ENCODE measurements around the gene UBAP2L. TPM values are rescaled to one million over a fixed set of nuclear protein-coding genes. Genes with fewer than 3 reads are reported as not detected.

Gene UBAP2L
- 100 to 1,000 TPM; 198 to 224 TPM for total RNA-seq
- polyA plus RNA-seq (2013, experiment 1 of 2): 144 TPM
- 132 TPM for polyA plus RNA-seq (2013, experiment 2 of 2)
- long read RNA-seq, experiment 1, partial matches to known transcripts: 28 of 49 reads
- long read RNA-seq, experiment 1, other reads (novel, unspliced or antisense): 21 of 49 reads
- long read RNA-seq, experiment 2, transcript UBAP2L-203 (26 exons, 3,864 nt): minor isoform, 7 of 373 reads
- long read RNA-seq, experiment 2, transcript UBAP2L-207 (27 exons, 3,988 nt): major isoform, 34 of 373 reads
- long read RNA-seq, experiment 2, partial matches to known transcripts: 61 of 373 reads
- long read RNA-seq, experiment 2, other reads (novel, unspliced or antisense): 267 of 373 reads
- long read RNA-seq, experiment 3, partial matches to known transcripts: 29 of 162 reads
- long read RNA-seq, experiment 3, other reads (novel, unspliced or antisense): 127 of 162 reads
- long read RNA-seq, experiment 4, partial matches to known transcripts: 2 of 2 reads
- long read RNA-seq, experiment 4, other reads (novel, unspliced or antisense): 0 of 2 reads

DNA sequence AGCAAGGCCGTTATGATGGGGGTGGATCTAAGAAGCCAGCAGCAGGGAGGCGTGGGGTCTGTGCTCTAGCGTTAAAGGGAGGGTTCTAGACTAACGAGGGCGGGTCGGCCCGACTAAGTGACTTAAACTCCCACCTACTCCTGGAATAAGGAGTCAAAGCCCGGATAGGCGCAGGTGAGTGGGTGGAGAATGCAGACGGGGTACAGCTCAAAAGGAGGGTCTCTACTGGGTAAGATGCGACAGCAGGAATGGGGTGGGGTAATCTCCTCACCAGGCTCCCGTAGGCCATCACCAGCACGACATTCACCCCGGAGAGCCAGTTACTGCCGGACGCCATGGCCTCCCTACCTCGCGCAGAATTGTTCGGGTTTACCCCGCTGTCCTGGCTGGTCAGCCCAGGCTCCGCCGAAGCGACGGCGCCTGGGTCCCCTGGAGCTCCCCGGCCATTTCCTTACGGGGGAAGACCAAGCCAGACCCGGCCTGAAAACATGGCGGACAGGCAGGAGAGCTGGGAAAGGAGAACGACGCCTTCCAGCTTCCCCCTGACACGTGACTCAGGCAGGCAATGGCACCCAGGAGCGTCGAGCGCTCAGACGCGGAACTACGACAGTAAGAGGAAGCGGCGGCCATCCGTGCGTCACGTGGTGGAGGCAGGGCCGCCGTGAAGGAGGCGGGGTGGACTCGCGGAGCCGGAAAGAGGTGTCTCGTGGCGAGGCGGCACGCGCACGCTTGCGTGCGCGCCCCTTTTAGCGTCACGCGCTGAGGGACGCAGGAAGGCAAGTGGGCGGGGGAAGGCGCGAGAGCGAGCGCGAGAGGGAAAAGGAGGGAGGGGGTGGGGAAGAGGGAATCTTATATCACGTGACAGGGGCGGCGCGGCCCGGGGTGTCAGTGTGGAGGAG, at the start of gene UBAP2L:
Gene UBAP2L (plus strand): TSS at position 885 of the 899 bp plus-strand sequence. CDS start 4,169 bp downstream, outside the sequence.
- no peaks in the 10 kb centered on the region for H3K9me3 ChIP-seq (ENCODE audit: control insufficient read depth, low read length)
- peaks cover 38% of the 10 kb centered on the region for H3K36me3 ChIP-seq (ENCODE audit: control insufficient read depth, insufficient read depth, low read length)
- H3K36me3 Mint-ChIP-seq (ENCODE audit: low read depth): peaks cover 44% of the 10 kb centered on the region
- peak within 1 kb of the TSS; percentile 100 for H3K27ac Mint-ChIP-seq
- no peaks in the 10 kb centered on the region for H3K9me3 Mint-ChIP-seq
- peak; percentile 99 for DNase-seq
- peaks cover 33% of the 10 kb centered on the region for H3K4me1 Mint-ChIP-seq
- H3K4me1 ChIP-seq (ENCODE audit: control insufficient read depth, insufficient read depth, low read length): peaks cover 6% of the 10 kb centered on the region
- H3K27ac ChIP-seq (ENCODE audit: low read depth, low read length): peak within 1 kb of the TSS; percentile 93
- no peaks in the 10 kb centered on the region for H3K27me3 Mint-ChIP-seq (ENCODE audit: insufficient read depth)
- H3K27me3 ChIP-seq (ENCODE audit: control insufficient read depth, insufficient read depth, low read length, poor library complexity, severe bottlenecking): no peaks in the 10 kb centered on the region
- 0 to 2% methylated on average over 9 to 73 of the region's 73 CpGs for WGBS, 2 experiments (ENCODE audit: insufficient coverage in 1 of 2, insufficient read length in 1 of 2)
- H3K9ac ChIP-seq (ENCODE audit: extremely low read depth, low read length, poor library complexity, severe bottlenecking): peak within 1 kb of the TSS; percentile 99
- peak within 1 kb of the TSS; percentile 95 for H3K4me3 ChIP-seq (ENCODE audit: low read length)
- TF ChIP-seq CTCF (conservative IDR thresholded peaks at IDR 0.05): no peak
- peak within 1 kb of the TSS; percentile 98 for H3K4me3 Mint-ChIP-seq

DNA sequence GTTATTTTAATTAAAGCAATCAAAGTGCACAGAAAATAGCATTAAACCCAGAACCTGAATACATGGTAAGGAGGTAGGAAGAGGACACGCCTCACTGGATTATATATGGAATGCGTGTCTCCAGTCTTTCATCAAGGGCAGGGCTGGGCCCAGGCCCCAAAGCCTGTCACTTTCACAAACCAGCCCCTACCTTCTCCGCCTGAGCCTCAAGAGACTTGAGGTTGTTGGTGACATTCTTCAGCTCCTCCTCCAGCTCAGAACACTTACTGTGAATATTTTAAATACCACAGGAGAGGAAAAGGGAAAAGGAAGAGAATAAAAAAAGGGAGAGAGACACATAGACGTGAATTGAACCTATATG, 49.6 kb upstream of the UBAP2L start:
- H3K9ac ChIP-seq (ENCODE audit: extremely low read depth, low read length, poor library complexity, severe bottlenecking): no peak overlapping the region
- DNase-seq: no peak
- no peaks in the 10 kb centered on the region for H3K4me1 ChIP-seq (ENCODE audit: control insufficient read depth, insufficient read depth, low read length)
- H3K27ac ChIP-seq (ENCODE audit: low read depth, low read length): no peak overlapping the region
- no peaks in the 10 kb centered on the region for H3K4me1 Mint-ChIP-seq
- no peaks in the 10 kb centered on the region for H3K27me3 Mint-ChIP-seq (ENCODE audit: insufficient read depth)
- H3K9me3 ChIP-seq (ENCODE audit: control insufficient read depth, low read length): no peaks in the 10 kb centered on the region
- H3K4me3 Mint-ChIP-seq: no peak overlapping the region
- peaks cover 87% of the 10 kb centered on the region for H3K36me3 ChIP-seq (ENCODE audit: control insufficient read depth, insufficient read depth, low read length)
- H3K9me3 Mint-ChIP-seq: no peaks in the 10 kb centered on the region
- H3K27ac Mint-ChIP-seq: no peak overlapping the region
- H3K36me3 Mint-ChIP-seq (ENCODE audit: low read depth): peaks cover 80% of the 10 kb centered on the region
- H3K27me3 ChIP-seq (ENCODE audit: control insufficient read depth, insufficient read depth, low read length, poor library complexity, severe bottlenecking): no peaks in the 10 kb centered on the region
- no peak for TF ChIP-seq CTCF (conservative IDR thresholded peaks at IDR 0.05)
- no peak overlapping the region for H3K4me3 ChIP-seq (ENCODE audit: low read length)
- 94 to 95% methylated on average over 2 to 4 of the region's 4 CpGs for WGBS, 2 experiments (ENCODE audit: insufficient coverage in 1 of 2, insufficient read length in 1 of 2)

GRCh38 chr1:154171880-154172279, 48.9 kb upstream of the UBAP2L start:
- Histone ChIP-seq H3K27ac (ENCODE audit: low read depth, low read length) (no peak overlapping the region), H3K27me3 (ENCODE audit: control insufficient read depth, insufficient read depth, low read length, poor library complexity, severe bottlenecking) (no peaks in the 10 kb centered on the region), H3K9ac (ENCODE audit: extremely low read depth, low read length, poor library complexity, severe bottlenecking) (no peak overlapping the region), H3K36me3 (ENCODE audit: control insufficient read depth, insufficient read depth, low read length) (peaks cover 87% of the 10 kb centered on the region), H3K4me3 (ENCODE audit: low read length) (no peak overlapping the region), H3K4me1 (ENCODE audit: control insufficient read depth, insufficient read depth, low read length) (no peaks in the 10 kb centered on the region), H3K9me3 (ENCODE audit: control insufficient read depth, low read length) (no peaks in the 10 kb centered on the region)
- Mint-ChIP-seq H3K4me1 (no peaks in the 10 kb centered on the region), H3K27ac (peak overlapping the region; percentile 16), H3K27me3 (ENCODE audit: insufficient read depth) (no peaks in the 10 kb centered on the region), H3K36me3 (ENCODE audit: low read depth) (peaks cover 83% of the 10 kb centered on the region), H3K4me3 (no peak overlapping the region), H3K9me3 (no peaks in the 10 kb centered on the region)
- DNase-seq: no peak
- WGBS, 2 experiments (ENCODE audit: insufficient coverage in 1 of 2, insufficient read length in 1 of 2): 94 to 96% methylated on average over 5 of the region's 5 CpGs
- TF ChIP-seq CTCF (conservative IDR thresholded peaks at IDR 0.05): no peak

All from endodermal cell (in vitro differentiated cells).